Liver (tissue), 3 donors: ENCODE results near the gene TOGARAM2.

Source experiments
- FOXA1 ChIP-seq: IDR thresholded peaks from 2 replicates; pipeline ENCODE4 v1.6.1; 2016; ENCODE audit warnings: antibody characterized with exemption
- GABPA ChIP-seq, 2 donors: IDR thresholded peaks in 1 of 2; conservative IDR thresholded peaks in 1 of 2; 2 replicates each; pipeline ENCODE4 v1.6.1; 2016; ENCODE audit warnings: antibody characterized with exemption in 2 of 2, mild to moderate bottlenecking in 1 of 2, moderate library complexity in 1 of 2
- RXRA ChIP-seq, 2 donors: IDR thresholded peaks; 2 replicates each; pipeline ENCODE4 v1.6.1; 2017 to 2018; ENCODE audit warnings: antibody characterized with exemption in 2 of 2, mild to moderate bottlenecking in 1 of 2
- YY1 ChIP-seq: IDR thresholded peaks from 2 replicates; pipeline ENCODE4 v1.6.1; 2016; ENCODE audit warnings: antibody characterized with exemption, mild to moderate bottlenecking
- TF ChIP-seq, protein P1 (sequence below): fragments of 150-350 bp; IDR thresholded peaks from 2 replicates; pipeline ENCODE4 v1.5.1; 2017; ENCODE audit warnings: improper control_type of control experiment, low read depth, low read length; ENCODE audit not compliant: missing input control
- TF ChIP-seq, protein P2 (sequence below): IDR thresholded peaks from 2 replicates; pipeline ENCODE4 v1.6.1; 2016; ENCODE audit warnings: antibody characterized with exemption, mild to moderate bottlenecking
- TF ChIP-seq, protein P3 (sequence below): IDR thresholded peaks from 2 replicates; pipeline ENCODE4 v1.6.1; 2016; ENCODE audit warnings: antibody characterized with exemption
- donor health status: healthy.
- donor health status: healthy.

DNA sequence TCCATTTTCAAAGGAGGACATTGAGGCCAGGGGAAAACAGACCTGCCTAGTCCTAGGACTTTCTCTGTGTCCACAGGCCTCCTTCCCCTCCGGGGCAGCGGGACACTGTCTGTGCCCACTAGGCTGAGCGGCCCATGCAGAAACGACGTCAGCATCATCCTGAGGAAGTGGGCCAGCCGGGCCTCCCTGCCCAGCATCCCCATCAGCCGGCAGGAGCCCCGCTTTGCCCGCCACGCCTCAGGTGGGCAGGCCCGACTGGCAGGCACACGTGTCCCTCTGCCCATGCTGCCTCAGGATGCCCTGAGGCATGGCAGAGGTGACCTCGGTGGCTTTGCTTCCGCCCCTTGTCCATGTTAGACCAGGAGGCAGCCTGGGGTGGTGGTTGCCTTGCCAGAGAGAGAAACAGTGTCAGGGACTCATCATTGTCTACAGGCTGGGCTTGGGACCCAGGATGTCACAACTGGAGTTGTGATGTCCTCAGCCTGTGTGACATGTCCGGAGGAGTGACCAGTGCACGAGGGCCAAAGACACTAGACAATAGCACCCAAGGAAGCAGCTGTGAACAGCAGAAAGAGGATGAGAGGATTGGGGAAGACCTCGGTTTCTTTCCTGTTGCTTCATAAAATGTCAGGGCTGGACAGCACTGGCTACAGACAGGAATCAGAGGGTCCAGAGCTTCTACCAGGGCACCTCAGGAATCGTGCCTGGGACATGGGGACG lies 36.8 kb downstream of the TOGARAM2 start:
- TF ChIP-seq, protein P1, sequence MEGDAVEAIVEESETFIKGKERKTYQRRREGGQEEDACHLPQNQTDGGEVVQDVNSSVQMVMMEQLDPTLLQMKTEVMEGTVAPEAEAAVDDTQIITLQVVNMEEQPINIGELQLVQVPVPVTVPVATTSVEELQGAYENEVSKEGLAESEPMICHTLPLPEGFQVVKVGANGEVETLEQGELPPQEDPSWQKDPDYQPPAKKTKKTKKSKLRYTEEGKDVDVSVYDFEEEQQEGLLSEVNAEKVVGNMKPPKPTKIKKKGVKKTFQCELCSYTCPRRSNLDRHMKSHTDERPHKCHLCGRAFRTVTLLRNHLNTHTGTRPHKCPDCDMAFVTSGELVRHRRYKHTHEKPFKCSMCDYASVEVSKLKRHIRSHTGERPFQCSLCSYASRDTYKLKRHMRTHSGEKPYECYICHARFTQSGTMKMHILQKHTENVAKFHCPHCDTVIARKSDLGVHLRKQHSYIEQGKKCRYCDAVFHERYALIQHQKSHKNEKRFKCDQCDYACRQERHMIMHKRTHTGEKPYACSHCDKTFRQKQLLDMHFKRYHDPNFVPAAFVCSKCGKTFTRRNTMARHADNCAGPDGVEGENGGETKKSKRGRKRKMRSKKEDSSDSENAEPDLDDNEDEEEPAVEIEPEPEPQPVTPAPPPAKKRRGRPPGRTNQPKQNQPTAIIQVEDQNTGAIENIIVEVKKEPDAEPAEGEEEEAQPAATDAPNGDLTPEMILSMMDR = no peak
- TF ChIP-seq GABPA (IDR thresholded peaks at IDR 0.05 in 1 of 2, conservative IDR thresholded peaks at IDR 0.05 in 1 of 2) = no peak
- TF ChIP-seq, protein P2, sequence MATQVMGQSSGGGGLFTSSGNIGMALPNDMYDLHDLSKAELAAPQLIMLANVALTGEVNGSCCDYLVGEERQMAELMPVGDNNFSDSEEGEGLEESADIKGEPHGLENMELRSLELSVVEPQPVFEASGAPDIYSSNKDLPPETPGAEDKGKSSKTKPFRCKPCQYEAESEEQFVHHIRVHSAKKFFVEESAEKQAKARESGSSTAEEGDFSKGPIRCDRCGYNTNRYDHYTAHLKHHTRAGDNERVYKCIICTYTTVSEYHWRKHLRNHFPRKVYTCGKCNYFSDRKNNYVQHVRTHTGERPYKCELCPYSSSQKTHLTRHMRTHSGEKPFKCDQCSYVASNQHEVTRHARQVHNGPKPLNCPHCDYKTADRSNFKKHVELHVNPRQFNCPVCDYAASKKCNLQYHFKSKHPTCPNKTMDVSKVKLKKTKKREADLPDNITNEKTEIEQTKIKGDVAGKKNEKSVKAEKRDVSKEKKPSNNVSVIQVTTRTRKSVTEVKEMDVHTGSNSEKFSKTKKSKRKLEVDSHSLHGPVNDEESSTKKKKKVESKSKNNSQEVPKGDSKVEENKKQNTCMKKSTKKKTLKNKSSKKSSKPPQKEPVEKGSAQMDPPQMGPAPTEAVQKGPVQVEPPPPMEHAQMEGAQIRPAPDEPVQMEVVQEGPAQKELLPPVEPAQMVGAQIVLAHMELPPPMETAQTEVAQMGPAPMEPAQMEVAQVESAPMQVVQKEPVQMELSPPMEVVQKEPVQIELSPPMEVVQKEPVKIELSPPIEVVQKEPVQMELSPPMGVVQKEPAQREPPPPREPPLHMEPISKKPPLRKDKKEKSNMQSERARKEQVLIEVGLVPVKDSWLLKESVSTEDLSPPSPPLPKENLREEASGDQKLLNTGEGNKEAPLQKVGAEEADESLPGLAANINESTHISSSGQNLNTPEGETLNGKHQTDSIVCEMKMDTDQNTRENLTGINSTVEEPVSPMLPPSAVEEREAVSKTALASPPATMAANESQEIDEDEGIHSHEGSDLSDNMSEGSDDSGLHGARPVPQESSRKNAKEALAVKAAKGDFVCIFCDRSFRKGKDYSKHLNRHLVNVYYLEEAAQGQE = no peak
- TF ChIP-seq, protein P3, sequence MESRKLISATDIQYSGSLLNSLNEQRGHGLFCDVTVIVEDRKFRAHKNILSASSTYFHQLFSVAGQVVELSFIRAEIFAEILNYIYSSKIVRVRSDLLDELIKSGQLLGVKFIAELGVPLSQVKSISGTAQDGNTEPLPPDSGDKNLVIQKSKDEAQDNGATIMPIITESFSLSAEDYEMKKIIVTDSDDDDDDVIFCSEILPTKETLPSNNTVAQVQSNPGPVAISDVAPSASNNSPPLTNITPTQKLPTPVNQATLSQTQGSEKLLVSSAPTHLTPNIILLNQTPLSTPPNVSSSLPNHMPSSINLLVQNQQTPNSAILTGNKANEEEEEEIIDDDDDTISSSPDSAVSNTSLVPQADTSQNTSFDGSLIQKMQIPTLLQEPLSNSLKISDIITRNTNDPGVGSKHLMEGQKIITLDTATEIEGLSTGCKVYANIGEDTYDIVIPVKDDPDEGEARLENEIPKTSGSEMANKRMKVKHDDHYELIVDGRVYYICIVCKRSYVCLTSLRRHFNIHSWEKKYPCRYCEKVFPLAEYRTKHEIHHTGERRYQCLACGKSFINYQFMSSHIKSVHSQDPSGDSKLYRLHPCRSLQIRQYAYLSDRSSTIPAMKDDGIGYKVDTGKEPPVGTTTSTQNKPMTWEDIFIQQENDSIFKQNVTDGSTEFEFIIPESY = no peak
- no peak for TF ChIP-seq YY1
- TF ChIP-seq RXRA (IDR thresholded peaks at IDR 0.05) = no peak
- no peak for TF ChIP-seq FOXA1
